ENCODE measurements around the gene CALCOCO2. TPM values are rescaled to one million over a fixed set of nuclear protein-coding genes. Genes with fewer than 3 reads are reported as not detected.

CALCOCO2 gene
- total RNA-seq, 1 experiment from 2014 or later = 23.1 TPM

DNA sequence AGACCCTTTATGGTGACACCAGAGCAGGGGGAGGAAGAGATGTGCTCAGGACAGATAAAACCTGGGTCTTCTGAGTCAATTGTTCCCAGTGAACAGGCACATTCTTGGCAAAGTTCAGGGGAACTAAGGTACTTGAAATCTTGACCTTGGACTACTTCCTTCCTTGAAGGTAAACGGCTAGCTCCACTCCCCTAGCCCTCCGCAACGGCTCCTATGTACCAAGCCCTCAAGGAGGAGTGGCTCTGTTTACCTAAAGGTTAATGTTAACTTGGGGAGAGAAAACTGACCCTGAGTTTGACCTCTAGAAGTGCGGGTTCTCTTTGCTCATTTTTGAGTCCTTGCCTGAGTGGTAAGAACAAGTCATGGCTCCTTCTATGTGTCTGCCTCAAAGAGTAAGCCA is 21.7 kb upstream of the CALCOCO2 start:
- H4K5ac ChIP-seq (ENCODE audit: insufficient read length, low read depth, low read length) = no peak overlapping the region
- H3K14ac ChIP-seq (ENCODE audit: insufficient read depth, low read length) = no peak overlapping the region
- no peak overlapping the region for H3K56ac ChIP-seq (ENCODE audit: insufficient read length, low read depth, low read length)
- H2AK5ac ChIP-seq (ENCODE audit: insufficient read length, low read length) = no peak overlapping the region
- Mint-ChIP-seq H3K27ac (no peak overlapping the region), H3K27me3 (ENCODE audit: low read depth) (peaks cover 20% of the 10 kb centered on the region), H3K36me3 (ENCODE audit: insufficient read depth in 1 of 3, low read depth in 3 of 3) (no peaks in the 10 kb centered on the region; a peak in 1 of 7 replicates), H3K9me3 (no peaks in the 10 kb centered on the region), H3K4me3 (no peak overlapping the region), H3K4me1 (peaks cover 7 to 10% of the 10 kb centered on the region in 2 experiments; a peak in 2 of 4 replicates)
- H4K8ac ChIP-seq (replicated peaks; ENCODE audit: insufficient read length, low read depth, low read length) = no peak overlapping the region
- H4K91ac ChIP-seq (ENCODE audit: insufficient read length, low read depth, low read length) = no peak overlapping the region
- H3K9me3 ChIP-seq (ENCODE audit: control insufficient read depth, low read depth, low read length) = no peaks in the 10 kb centered on the region
- no CpG with 5 or more reads among the region's 4 CpGs for WGBS (ENCODE audit: extremely low coverage, insufficient read length, low lambda C conversion rate)
- H2BK120ac ChIP-seq (ENCODE audit: low read depth, low read length, poor library complexity, severe bottlenecking) = no peak overlapping the region
- no peak overlapping the region for H3K27ac ChIP-seq (ENCODE audit: insufficient read length, low read depth, low read length)
- H3K23me2 ChIP-seq (ENCODE audit: insufficient read length, low read depth, low read length, poor library complexity, severe bottlenecking) = no peaks in the 10 kb centered on the region
- no peak for TF ChIP-seq CTCF (conservative IDR thresholded peaks at IDR 0.05)
- H2AFZ ChIP-seq (ENCODE audit: low read length) = no peak overlapping the region
- H2BK20ac ChIP-seq (ENCODE audit: low read depth, low read length, poor library complexity, severe bottlenecking) = no peak overlapping the region
- no peak overlapping the region for H3T11ph ChIP-seq (ENCODE audit: low read length)
- H4K20me1 ChIP-seq (ENCODE audit: control insufficient read depth, insufficient read depth, insufficient read length) = no peaks in the 10 kb centered on the region
- peaks cover 2% of the 10 kb centered on the region; the same call in 1 of the 2 replicates for H3K4me1 ChIP-seq (ENCODE audit: insufficient read depth, low read length)
- no peaks in the 10 kb centered on the region for H3K79me1 ChIP-seq (ENCODE audit: insufficient read depth, low read depth, low read length, poor library complexity, severe bottlenecking)
- no peak overlapping the region for H2BK15ac ChIP-seq (ENCODE audit: low read depth, low read length)
- H3K4me2 ChIP-seq (ENCODE audit: insufficient read depth, insufficient read length, low read length) = no peak overlapping the region
- no peak overlapping the region for H2BK12ac ChIP-seq (ENCODE audit: insufficient read length, low read depth, low read length)
- H3K27me3 ChIP-seq (ENCODE audit: insufficient read depth, low read length) = no peaks in the 10 kb centered on the region
- no peak overlapping the region for H3K9ac ChIP-seq (ENCODE audit: extremely low read depth, insufficient read length, low read length)
- H2BK5ac ChIP-seq (ENCODE audit: insufficient read length, low read length) = no peak overlapping the region
- H3K4ac ChIP-seq (ENCODE audit: low read depth, low read length) = no peak overlapping the region
- H3K79me2 ChIP-seq (ENCODE audit: insufficient read depth, low read length) = no peaks in the 10 kb centered on the region
- H3K18ac ChIP-seq (ENCODE audit: insufficient read length, low read depth, low read length) = no peak overlapping the region
- no peak overlapping the region for H3K23ac ChIP-seq (ENCODE audit: insufficient read length, low read depth, low read length)
- no peak for DNase-seq
